Fibroblast of skin of left quadriceps (primary cell): Measurements from ENCODE around the gene MAPKAPK2.

Experiments used
- DNase-seq, 2 experiments: peaks; one replicate each; pipeline ENCODE4 v3.0.0-alpha.2; 2013; ENCODE audit warnings: low read depth in 2 of 2

The MAPKAPK2 gene

DNA sequence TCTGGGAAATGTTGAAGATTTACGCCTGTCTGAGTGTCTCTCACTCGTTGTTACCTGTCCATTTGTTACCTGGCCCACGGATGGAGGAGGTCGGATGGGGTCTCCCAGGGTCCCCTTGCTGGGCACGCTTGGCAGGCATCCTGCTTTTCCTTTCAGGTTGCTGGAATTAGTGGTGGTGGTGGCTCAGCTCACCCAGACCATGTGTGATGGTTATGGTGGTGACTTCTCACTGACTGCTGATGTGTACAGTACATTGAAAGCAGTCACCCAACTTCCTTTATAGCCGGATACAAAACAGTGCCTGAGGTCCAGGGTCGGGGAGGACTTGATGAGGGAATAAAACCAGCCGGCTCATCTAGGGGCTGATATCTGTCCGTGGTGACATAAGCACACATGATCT, 19.5 kb downstream of the MAPKAPK2 start:
- DNase-seq = no peak

- no peak for DNase-seq
These were observed 20.5 kb downstream of the MAPKAPK2 start for GRCh38 chr1:206705191-206705590.

GRCh38 chr1:206705726-206706297, 21.1 kb downstream of the MAPKAPK2 start:
- no peak for DNase-seq

GRCh38 chr1:206706298-206706791, 21.6 kb downstream of the MAPKAPK2 start:
- DNase-seq = peak; percentile 75 to 76

GRCh38 chr1:206706806-206707366, 22.2 kb downstream of the MAPKAPK2 start:
- DNase-seq = no peak

GRCh38 chr1:206708058-206708457, 23.4 kb downstream of the MAPKAPK2 start:
- no peak for DNase-seq

- no peak for DNase-seq
These were observed 24.2 kb downstream of the MAPKAPK2 start for GRCh38 chr1:206708882-206709281.

- no peak for DNase-seq
These were observed 24.6 kb downstream of the MAPKAPK2 start for GRCh38 chr1:206709322-206709721.

GRCh38 chr1:206709772-206710459, 25.2 kb downstream of the MAPKAPK2 start:
- DNase-seq = no peak

DNA sequence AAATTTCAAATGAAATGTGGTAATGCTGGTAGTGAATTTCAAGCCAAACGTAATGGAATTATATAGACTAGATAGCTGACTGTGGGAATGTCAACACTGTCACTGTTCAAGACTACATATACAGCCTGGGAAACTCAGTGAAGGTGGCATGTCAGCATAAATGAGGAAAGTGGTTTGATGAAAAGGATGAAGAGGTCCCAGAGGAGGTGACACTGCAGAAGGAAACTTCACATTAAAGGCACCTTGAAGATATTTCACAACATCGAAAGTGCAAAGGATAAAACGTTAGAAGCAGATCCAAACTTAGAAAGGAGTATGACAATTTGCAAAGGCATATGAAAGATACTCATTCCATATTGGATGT, 25.7 kb downstream of the MAPKAPK2 start:
- DNase-seq = no peak

DNA sequence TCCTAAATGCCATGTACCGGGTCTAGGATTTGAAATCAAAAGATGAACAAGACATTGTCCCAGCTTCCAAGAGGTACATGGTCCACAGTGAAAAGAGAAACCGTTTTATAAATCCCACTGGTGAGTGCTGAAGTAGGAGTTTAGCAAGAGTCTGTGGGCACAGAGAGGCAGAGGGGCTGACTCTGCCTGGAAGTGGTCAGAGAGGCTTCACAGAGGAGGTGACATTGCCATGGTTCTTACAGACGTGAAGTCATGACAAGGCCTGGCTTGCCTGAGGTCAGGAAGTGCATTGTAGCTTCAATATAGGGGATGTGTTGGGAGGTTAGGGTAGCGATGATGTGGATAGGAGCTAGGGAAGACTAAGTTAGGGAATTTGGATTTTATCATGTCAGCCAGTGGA, 28.4 kb downstream of the MAPKAPK2 start:
- no peak for DNase-seq

GRCh38 chr1:206713910-206714312, 29.2 kb downstream of the MAPKAPK2 start:
- no peak for DNase-seq

DNA sequence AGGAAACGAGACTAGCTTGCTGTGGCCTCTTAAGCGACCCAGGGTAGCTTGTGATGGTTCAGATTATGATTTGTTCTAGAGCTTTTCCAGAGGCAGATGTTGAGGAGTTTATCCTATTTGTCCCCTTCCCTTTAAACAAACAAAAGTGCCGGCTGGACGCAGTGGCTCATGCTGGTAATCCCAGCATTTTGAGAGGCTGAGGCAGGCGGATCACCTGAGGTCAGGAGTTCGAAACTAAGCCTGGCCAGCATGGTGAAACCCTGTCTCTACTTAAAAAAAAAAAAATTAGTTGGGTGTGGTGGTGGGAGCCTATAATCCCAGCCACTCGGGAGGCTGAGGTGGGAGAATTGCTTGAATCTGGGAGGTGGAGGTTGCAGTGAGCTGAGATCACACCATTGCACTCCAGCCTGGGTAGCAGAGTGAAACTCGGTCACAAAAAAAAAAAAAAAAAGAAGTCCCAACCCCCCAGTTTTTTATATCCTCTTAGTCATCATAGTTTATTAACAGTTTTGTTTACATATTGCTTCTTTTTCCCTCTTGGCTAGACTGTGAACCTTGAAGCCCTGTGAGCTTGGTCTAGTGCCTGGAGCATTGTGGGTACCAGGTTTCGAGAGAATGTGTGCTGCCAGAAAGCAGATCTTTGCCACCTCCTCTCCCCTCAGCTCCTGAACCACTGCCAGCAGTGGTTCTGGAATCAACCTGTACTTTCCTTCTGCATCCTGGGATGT, 29.8 kb downstream of the MAPKAPK2 start:
- DNase-seq = no peak

DNA sequence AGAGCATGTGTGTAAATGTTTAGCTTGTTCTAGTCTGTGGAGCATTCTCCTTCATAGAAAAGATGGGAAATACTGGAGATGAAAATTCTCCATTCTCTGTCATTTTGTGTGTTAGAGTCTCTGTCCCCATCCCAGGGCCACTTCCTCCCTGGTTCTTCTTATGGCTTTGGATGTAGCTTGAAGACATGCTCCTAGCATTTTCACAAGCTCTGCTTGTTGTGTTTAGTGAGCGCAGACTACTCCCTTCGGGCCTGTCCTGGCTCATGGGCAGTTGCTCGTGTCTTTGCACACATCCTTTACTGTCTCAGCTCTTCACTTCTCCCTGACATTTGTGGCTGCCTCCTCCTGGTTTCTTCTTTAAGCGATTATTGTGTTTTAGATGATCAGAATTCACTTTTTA, 30.4 kb downstream of the MAPKAPK2 start:
- DNase-seq = no peak

- DNase-seq = no peak
These were observed 30.9 kb downstream of the MAPKAPK2 start for GRCh38 chr1:206715552-206716158.

DNA sequence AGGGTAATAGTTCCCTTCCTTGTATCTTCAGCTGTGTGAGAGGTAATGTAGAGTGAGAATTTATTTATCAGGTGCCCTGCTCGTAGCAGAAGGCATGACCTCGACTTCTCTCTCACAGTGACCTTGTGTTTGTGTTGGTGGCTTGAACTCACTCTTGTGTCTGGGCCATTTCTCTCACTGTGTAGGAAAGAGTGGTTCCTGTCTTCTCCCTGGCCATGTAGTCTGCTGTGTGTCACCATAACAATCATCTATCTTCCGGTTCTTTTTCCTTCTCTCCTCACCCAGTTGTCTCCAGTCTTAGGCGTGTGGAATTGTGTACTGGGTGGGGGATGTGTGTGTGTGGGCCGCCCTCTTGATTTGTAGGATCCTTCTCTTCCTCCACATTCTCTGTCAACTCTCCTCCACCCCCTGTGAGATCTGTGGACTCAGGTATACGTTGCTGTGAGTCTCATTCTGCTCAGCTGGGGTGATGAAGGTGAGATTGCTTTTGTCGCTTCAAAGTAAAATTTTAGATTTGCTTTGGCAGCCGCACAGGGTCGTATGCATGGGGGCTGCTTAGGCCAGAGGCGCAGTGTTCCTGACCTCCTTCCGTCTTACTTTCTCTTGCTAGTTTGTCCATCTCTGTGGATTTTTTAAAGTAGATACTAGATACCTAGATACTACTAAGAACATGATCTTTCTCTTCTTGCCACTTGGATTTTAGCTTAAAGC, 31.6 kb downstream of the MAPKAPK2 start:
- DNase-seq = no peak

DNA sequence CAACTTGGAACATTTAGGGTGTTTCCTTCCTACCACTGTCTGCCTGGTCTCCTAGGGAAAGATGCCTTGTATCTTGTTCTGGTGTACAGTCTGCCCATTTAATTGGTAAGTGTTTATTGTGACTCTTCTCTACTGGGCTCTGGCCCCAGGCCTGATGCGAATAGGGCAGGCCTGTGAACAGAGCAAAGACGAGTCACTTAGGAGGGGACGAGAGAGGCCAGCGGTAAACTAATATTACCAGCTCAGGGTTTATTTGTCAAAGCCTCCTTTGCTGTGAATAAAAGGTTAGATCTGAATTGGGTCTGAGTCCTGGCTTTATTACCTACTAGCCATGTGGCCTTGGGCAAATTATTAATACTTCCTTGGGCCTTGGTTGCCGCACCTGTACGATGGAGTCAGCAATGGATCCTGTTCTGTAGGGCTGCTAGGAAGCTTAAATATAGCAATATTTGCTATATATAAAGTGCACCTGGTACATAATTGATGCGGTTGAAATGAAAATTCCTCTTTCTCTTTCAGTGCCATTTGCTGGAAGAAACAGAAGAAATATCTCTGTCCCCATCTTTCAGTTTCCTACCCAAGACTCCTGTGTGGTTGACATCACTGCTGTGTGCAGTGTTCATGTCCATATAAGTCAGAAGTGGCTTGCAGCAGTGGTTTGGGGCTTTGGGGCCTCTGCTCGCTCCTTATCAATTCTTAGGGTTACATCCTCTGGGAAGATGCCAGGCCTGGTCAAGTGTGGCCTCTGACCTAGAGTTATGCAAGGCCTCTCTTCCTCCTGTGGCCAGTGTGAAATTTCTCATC, 32.4 kb downstream of the MAPKAPK2 start:
- DNase-seq = no peak

GRCh38 chr1:206717674-206717989, 32.9 kb downstream of the MAPKAPK2 start:
- DNase-seq = no peak

GRCh38 chr1:206719169-206719839, 34.6 kb downstream of the MAPKAPK2 start:
- DNase-seq = no peak

GRCh38 chr1:206721454-206721853, 36.7 kb downstream of the MAPKAPK2 start:
- DNase-seq = no peak
